Fibroblast of upper back skin (primary cell): ENCODE measurements around the gene DDX17.

Experiments used
- DNase-seq: peaks from one replicate; pipeline ENCODE4 v3.0.0-alpha.2; 2013

DDX17 gene

DNA sequence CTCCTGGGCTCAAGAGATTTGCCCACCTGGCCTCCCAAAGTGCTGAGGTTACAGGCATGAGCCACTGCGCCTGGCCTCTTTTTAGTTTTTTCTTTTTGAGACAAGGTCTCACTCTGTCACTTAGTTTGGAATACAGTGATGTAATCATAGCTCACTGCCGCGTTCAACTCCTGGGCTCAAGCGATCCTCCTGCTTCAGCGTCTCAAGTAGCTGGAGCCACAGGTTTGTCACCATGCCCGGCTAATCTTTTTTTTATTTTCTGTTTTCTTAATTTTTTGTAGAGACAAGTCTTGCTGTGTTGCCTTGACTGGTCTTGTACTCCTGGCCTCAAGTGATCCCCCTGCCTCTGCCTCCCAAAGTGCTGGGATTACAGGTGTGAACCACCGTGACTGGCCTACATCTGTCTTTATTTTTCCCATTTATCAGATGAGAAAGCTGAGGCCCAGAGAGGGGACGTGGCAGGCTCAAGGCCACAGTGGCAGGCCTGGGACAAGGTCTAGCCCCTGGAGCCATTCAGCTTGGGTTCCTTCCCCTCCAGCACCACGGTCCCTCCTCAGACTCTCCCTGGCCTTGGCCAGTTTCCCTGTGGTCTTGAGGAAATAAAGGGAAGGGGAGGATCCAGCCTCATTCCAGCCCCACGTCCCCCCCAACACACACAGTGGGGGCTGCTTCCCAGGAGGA is 41.0 kb downstream of the DDX17 start:
- DNase-seq, result no peak

DNA sequence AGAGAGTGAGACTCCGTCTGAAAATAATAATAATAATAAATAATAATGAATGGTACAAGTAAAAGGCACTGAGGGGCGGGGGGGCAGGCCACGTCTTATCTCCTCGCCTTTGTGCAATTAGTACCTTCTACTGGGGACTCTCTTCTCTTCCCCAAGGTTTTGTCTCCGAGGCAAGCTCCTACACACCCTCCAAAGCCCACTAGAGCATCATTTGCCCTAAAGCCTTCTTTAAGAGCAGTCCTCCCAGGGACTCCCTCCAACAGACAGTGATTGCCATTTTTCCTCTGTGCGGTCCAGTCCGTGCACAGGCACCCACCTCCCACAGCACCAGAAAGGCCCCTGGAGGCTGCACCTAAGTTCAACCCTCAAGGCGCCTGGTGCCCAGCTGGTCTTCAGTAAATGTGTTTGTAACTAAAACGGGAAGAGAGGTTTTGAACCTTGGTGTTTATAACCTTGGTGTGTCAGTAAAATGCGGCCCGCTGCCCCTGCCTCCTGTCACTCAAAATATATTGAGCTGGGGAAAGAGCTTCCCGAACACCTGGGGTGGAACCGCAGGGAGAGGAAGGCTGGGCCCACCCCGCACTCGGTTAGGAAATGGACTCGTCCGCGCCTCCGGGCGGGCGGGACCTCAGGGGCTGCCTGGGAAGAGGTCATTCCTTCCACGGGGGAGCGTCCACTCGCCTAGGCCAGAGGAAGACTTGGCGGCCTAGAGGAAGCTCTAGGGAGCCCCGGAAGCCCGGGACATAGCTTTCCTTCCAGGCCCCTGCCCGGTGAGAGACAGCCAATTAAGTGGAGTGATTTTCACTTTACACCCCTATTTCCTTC is 42.9 kb downstream of the DDX17 start:
- DNase-seq, result no peak

DNA sequence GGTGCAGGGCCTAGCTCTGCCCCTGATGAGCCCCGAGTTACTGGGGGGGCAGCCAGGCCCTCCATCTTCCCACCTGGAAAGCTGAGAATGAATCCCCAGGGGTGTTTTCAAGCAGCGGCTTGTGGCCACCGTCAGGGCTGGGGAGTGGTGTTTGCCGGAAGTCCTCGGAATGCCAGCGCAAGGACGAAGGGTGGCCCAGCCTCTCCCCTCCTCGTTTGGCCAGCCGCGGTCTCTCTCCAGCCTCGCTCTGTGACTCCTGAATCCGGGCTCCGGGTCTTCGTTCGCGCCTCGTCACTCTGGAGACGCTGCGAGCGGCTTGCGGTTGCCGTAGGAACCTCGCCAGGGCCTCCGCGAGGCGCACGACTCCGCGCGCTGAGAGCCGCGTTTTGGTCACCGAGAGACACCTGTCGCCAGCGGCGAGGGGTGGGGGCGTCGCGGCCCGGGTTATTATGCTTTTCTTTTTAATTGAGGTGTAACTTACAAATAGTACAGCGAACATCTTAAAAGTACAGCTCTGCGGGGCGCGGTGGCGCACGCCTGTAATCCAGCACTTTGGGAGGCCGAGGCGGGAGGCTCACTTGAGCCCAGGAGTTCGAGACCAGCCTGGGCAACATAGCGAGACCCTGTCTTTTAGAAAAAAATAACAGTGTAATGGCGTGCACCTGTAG is 44.6 kb downstream of the DDX17 start:
- DNase-seq, result peak; percentile 76

DNA sequence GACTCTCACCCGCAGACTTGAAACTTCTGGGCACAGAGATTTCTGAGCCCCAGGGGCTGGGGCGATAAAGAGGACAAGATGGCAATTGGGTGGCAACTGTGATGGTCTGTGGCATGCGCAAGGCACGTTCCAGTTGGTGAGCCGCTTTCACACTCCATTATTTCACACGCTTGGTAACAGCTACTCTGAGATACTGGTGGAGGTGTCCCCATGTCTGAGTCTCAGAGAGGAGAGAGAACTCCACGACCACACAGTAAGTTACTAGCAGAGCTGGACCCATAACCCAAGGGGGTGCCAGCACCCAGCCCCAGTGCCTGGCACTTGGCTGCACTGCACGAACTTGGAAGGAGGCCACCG is 45.1 kb downstream of the DDX17 start:
- DNase-seq, result no peak

DNA sequence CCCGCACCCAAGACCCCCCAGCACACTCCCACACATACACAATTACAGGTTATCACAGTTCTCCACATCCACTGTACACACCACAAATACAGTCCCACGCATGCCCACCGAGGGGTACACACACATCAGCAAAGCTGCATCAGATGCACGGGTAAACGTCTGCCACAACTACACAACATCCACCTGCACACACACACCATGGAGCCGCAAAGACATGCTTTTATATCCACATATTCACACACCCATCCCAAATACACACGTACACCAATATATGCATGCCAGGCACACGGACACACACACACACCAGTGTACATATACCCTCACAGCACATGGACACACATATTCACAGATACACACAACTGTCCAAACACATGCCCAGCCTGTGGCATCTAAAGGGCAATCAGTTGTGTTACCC is 45.7 kb downstream of the DDX17 start:
- no peak for DNase-seq

DNA sequence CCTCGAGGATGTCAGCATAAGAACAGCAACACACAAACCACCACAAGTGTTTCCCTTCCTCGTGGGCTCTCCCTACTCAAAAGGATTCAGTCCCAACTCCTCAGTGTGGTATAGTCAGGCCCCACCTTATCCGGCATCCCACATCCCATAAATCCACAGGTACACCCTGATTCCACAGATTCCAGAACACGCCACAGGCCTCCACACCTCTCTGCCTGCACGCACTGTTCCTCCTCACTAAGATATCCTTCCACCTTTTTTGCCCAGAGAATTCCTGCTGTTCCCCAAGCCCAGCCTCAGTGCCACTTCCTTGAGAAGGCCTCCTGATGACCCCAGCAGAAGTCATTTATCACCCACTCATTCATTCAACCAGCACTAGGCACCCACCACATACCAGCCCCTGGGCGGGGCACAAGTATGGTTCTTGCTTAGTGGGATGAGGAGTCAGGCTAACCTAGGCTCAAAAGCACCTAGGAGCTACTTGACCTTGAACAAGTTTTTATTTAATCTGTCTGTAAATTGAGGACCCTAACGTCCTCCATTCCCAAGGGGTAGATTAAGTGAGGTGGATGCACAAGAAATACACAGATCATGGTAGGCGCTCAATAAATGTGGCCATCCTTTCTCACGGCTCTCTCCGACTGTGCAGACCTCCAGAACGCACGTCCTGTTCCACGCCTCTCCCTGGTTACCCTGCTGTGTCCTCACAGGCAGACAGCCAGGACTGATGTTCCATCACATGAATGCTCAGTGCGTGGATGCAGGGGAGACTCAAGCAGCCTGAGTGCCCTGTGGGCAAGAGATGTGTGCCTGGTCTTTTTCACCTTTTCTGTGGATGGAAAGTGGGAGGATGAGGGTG is 49.0 kb downstream of the DDX17 start:
- no peak for DNase-seq

DNA sequence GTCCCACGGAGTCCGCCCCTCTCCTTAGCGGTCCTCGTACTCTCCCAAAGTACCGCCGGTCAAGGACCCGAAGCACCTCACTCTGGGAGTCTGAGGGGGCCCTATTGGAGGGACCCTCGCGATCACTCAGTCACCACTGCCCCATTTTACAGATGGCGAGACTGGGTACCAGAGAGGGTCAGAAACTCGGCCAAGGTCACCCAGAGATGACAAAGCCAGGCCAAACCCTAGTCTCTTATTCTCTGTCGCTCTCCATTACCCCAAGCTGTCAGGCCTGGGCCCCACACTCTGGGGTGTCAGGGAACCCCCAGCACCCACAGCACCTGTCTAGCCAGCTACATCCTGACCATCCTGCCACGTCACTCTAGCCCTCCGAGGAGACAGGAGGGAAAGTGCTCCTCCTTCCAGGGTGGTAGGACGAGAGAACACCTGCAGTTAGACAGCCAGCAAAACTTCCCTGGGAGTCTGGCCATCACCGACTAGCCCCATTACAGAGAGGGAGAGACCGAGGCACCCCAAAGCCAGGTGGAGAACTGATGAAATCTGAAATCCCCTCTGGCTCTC is 49.8 kb downstream of the DDX17 start:
- no peak for DNase-seq

DNA sequence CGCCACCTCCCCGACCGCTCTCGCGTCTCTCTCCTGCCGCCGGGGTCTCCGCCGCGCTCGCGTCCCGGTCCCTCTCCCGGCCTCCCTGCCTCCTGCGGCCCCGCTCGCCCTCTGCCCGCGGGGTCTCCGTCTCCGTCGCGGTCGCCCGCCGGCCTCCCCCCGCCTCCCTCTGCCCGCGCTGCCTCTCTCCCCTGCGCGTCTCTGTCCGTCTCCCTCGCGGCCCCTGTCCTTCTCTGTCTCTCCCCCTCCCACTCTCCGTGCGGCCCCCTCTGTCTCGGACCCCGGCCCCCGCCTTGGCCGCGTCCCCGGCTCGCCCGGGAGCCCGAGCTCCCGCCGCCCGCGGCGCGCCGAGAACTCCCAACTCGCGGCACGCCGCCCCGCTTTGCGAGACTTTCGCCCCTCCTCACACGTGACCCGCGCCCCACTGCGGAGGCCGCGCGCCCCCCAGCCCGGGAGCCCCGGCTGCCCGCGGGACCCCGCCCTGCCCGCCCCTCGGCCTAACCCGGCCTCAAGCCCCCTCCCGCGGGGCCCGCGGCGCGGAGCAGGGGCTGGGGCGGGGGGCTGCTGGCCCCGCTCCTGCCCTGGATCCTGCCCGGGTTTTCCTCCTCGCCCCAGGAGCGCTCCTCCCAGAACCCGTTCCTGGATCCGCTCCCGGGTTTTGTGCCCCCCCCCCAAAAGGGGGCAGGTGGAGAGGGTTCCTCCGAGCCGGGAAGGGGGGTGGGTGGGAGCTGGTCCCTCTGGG is 50.4 kb downstream of the DDX17 start:
- no peak for DNase-seq

DNA sequence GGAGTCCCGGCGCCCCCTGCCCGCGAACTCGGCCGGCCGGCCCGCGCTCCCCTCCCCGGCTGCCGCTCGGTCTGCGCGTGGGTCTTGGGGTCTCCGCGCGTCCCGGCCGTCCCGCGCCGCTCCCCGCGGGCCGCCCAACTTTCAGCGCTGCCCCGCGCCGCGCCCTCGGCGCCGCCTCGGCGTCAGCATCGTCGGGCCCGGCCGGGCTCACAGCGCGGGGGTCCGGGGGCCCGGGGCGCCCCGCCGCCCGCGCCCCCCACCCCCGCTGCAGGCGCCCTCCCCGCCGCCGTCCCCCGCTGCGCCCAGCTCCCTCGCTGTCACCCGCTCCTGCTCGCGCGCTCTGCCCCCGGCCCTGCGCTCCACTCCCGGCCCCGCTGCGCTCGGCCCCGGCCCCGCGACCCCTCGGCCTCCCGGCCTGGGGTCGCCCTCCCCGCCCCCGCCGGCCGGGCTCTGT is 51.0 kb downstream of the DDX17 start, which contains the start of gene KCNJ4:
Gene KCNJ4 (minus strand): TSS at position 124 of the 454 bp plus-strand sequence. CDS start 27,067 bp downstream, outside the sequence.
- DNase-seq, result no peak

DNA sequence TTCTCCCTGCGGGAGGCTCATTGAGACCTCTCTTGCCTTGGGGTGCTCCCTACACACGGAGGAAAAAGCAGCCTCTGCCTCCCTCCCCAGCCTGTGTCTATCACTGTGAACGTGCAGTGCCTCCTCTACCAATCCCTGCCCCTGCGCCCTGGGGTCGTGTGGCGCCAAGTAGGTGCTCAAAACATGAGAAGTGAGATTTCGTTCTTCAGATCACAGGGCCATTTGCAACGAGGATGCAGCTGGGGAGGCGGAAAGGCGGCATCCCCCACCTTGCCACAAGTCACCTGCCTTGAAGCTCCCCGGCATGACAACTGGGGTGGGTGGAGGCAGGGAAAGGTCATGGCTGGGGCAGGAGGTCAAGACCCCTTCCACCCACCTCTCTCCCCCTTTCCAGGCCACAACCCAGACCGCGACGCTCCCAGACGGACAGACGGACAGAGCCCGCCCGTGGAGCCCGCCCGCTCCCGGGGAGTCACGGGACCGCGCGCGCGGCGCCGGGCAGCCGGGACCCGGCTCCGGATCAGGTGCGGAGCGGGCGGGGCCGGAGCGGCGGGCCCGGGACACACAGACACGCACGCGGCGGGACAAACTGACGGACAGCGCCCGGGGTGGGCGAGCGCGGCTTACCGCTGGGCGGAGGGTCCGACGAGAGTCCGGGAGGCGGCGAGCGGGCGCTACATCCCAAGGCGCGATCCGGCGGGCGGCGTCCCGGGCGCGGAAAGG is 51.6 kb downstream of the DDX17 start:
- no peak for DNase-seq

DNA sequence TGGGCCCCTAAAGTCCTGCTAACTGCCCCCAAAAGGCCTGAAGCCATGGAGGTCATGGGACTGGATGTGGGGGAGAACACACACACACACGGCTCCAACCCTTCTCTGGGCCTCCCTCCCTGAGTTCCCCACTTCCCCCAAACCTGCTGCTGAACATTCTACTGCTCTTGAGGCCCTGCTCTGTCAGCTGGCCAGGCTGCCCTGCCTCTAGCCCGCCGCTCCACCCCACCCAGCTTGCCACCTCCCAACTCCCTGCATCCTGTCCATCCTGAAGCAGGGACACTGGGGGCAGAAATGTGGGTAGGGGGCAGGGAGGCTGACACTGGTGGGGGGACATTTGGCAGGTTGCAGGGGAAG is 52.1 kb downstream of the DDX17 start:
- DNase-seq, result no peak

DNA sequence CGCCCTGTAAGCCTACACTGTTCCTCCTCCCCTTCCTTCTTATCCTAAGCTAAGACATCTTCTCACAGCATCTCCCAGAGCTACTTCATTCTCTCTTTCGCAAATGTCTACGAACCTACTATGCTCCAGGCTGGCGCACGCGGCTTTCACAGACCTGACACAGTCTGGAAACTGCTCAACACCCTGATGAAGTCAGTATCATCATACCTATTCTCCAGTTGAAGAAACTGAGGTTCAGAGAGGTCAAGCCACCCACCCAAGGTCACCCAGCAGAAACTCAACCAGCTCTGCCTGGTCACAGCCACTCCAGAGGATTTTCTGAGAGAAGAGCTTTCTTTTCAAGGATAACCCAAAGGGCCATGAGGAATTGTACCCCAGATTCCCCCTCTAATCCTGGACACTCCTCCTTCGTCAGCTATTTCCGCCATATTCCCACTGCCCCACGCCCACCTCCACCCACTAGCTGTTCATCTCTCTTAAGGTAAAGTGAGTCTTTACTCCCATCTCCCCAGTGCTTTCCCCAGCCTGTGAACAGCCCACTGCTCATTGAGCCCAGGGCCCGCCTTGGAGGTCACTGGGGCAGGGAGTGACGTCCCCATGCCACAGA is 52.9 kb downstream of the DDX17 start:
- no peak for DNase-seq

DNA sequence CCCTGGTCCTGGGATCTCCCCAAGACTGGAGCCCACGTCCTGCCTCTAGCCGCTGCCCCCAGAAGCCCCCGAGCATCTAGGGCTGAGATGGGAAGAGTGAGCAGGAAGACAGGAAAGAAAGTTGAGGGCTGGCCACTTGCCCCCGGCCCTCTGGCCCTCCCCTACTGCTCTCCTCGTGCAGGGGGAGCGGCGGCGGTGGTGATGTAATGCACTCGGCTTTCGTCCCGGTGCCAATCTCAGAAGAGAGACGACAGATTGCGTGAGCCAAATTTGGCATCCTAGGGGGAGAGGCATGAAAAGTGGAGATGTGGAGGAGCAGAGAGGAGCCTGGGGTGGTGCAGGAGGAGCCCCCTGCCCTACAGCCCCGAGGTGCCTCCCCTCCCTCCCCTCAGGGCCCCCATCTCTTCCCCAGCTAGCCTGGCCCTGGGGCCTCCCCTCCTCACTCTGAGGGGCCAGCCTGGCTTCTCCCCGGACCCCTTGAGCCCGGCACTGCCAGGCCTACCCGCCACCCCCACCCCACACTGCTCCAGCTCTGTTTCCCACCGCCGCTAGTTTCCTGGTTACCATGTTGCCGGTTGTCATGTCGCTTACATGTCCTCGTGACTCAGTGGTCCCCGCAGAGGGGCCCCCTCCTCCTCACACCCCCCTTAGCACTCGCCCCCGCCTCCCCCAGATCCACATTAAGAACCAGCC is 53.6 kb downstream of the DDX17 start:
- DNase-seq, result peak; percentile 36

DNA sequence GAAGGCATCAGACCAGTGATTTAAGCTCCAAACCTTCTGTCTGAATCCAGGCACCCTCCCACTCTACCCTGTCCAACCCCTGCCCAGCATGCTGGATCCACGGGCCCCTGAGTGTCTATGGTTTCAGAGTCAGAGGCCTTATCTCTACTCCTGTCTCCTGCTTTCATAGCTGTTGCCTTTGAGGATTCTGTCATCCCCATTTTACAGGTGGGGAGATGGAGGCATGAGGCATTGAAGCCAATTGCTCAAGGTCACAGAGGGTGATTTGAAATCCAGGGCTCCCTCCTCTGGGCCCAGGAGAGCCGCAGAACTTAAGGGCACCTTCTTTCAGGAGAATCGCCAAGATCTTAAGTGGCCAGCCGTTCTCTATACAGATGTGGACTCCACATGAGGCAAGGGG is 54.2 kb downstream of the DDX17 start:
- DNase-seq, result no peak

DNA sequence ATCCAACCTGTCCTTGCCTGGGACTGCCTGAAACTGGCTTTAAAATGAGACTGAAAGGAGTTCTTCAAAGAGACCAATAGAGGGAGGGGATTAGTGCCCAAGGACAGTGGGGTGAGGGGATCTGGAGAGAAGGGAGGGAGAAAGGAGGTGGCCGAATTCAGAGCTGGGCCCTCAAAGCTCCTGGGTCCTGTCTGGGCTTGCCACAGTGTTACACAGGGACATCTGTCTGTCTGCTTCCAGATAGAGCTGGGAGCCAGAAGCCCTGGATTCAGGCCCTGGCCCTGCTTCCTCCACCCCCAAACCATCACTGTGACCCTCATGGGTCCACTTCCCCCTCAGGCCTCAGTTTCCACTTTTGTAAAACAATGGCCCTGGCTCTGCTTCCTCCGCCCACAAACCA is 54.7 kb downstream of the DDX17 start:
- no peak for DNase-seq

DNA sequence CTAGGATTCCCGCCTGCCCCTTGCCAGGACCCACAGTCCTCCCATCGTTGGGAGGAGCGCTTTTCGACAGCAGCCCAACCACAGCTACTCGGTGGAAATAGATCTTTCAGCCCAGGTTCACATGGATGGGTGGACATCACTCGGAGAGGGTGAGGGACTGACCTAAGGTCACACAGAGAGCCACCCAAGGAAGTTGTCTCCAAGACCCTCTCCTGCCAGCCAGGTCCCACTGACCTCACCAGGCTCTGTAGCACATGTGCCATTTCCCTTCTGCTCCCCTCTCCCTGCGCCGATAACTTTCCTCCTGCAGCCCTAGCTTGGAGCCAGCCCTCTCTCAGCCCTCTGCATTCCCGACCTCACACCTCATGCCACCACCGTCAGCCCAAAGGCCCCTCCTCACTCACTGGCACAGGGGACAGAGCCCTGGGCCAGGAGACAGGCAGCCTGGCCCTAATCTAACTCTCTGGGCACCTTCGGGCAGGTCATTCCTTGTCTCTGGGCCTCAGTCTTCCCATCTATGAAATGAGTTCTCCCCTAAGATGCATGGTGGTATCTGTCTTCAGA is 55.8 kb downstream of the DDX17 start:
- no peak for DNase-seq

DNA sequence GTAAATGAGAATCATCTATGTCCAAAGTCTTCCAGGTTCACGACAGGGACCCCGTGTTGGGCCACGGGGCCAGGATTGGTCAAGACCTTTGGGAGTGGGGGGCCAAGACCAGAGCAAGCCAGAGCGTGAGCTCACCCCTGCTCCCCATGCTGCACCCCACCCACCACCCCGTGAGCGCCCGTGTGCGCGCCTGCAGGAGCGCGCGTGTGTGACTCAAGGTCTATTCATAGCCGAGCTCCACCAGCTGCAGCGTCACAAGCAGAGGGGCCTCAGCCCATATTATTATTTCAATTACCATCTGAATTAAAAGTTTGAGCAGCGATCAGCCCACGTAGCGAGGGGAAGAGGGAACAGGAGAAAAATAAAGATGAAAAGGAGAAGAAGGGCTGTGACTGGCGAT is 56.3 kb downstream of the DDX17 start:
- no peak for DNase-seq

DNA sequence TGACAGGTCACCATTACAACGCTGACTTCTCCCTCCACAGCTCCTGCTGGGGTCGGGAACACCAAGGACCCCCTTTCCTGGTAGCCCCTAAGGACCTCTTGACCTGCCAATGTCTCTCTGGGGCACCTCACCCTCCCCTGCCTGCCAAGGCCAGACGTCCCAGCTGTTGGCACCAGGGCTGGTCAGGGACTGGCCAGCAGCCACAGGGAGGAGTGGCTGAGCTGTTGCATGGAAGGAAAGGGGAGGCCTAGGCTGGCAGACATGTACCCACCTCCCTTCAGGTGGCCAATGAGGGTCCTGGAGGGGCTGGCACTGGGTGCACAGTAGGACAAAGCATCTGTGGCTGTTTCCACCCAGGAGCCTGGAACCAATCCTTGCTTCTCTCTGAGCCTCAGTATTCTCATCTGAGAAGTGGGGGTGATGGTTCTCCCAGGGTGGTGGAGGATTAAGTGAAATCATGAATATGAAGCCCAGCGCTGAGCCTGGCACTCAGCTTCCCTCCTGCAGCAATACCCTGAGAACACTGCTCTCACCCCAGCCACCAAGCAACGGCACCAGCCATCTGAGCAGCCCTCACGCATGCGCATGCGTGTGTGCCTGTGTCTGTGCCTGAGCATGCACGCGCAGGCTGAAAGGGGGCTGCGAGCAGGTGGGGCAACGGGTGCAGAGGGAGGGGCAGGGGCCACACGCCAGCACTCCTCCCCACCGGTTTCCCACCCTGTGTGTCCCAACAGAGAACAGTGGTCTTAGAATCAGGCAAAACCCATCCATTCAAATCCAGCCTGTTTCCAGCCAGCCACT is 57.0 kb downstream of the DDX17 start:
- no peak for DNase-seq
